ENCODE results near the gene TSHR. TPM values are rescaled to one million over a fixed set of nuclear protein-coding genes. Genes with fewer than 3 reads are reported as not detected.

The TSHR gene
- total RNA-seq, 1 donor from 2014 or later: not detected

- no peak overlapping the region for H3K4me3 Mint-ChIP-seq (ENCODE audit: unreplicated experiment)
- H3K36me3 Mint-ChIP-seq (ENCODE audit: low read depth, unreplicated experiment): no peaks in the 10 kb centered on the region
- no peaks in the 10 kb centered on the region for H3K27me3 Mint-ChIP-seq (ENCODE audit: low read depth, unreplicated experiment)
- no peaks in the 10 kb centered on the region for H3K9me3 Mint-ChIP-seq (ENCODE audit: unreplicated experiment)
- no peak for FAIRE-seq
- Histone ChIP-seq H3K36me3 (ENCODE audit: insufficient read depth, low read length) (no peaks in the 10 kb centered on the region), H3K9me3 (ENCODE audit: insufficient read depth, low read depth, low read length) (no peaks in the 10 kb centered on the region), H3K4me1 (ENCODE audit: insufficient read depth, low read length) (no peaks in the 10 kb centered on the region), H3K9ac (ENCODE audit: low read length) (no peak overlapping the region), H2AFZ (ENCODE audit: low read depth, low read length) (no peak overlapping the region), H3K27ac (ENCODE audit: low read depth, low read length) (no peak overlapping the region), H3K4me2 (ENCODE audit: low read length) (peak overlapping the region; percentile 41), H4K20me1 (ENCODE audit: insufficient read depth, low read length) (no peaks in the 10 kb centered on the region), H3K79me2 (ENCODE audit: insufficient read depth, low read length) (no peaks in the 10 kb centered on the region), H3K27me3 (ENCODE audit: insufficient read depth, low read length) (no peaks in the 10 kb centered on the region), H3K4me3 (ENCODE audit: insufficient read depth, low read depth, low read length) (no peak overlapping the region)
- no peaks in the 10 kb centered on the region for H3K4me1 Mint-ChIP-seq (ENCODE audit: low read depth, unreplicated experiment)
- H3K27ac Mint-ChIP-seq (ENCODE audit: unreplicated experiment): no peak overlapping the region
- TF ChIP-seq EZH2 (IDR thresholded peaks at IDR 0.05; ENCODE audit: insufficient read depth, low read length): no peak
- TF ChIP-seq CTCF (IDR thresholded peaks at IDR 0.05; ENCODE audit: insufficient read depth, low read depth, low read length): peak; percentile 62
- peak; percentile 65 for DNase-seq (ENCODE audit: low read depth)
Measured at GRCh38 chr14:80996049-80996901, 40.9 kb downstream of the TSHR start.

GRCh38 chr14:81001447-81001846 lies 46.0 kb downstream of the TSHR start:
- TF ChIP-seq EZH2 (IDR thresholded peaks at IDR 0.05; ENCODE audit: insufficient read depth, low read length) (no peak), CTCF (IDR thresholded peaks at IDR 0.05; ENCODE audit: insufficient read depth, low read depth, low read length) (no peak)
- Mint-ChIP-seq H3K36me3 (ENCODE audit: low read depth, unreplicated experiment) (no peaks in the 10 kb centered on the region), H3K27ac (ENCODE audit: unreplicated experiment) (no peak overlapping the region), H3K4me3 (ENCODE audit: unreplicated experiment) (no peak overlapping the region), H3K4me1 (ENCODE audit: low read depth, unreplicated experiment) (no peaks in the 10 kb centered on the region), H3K9me3 (ENCODE audit: unreplicated experiment) (no peaks in the 10 kb centered on the region), H3K27me3 (ENCODE audit: low read depth, unreplicated experiment) (no peaks in the 10 kb centered on the region)
- Histone ChIP-seq H3K27me3 (ENCODE audit: insufficient read depth, low read length) (no peaks in the 10 kb centered on the region), H4K20me1 (ENCODE audit: insufficient read depth, low read length) (no peaks in the 10 kb centered on the region), H3K4me3 (ENCODE audit: insufficient read depth, low read depth, low read length) (no peak overlapping the region), H2AFZ (ENCODE audit: low read depth, low read length) (no peak overlapping the region), H3K4me1 (ENCODE audit: insufficient read depth, low read length) (no peaks in the 10 kb centered on the region), H3K79me2 (ENCODE audit: insufficient read depth, low read length) (no peaks in the 10 kb centered on the region), H3K9ac (ENCODE audit: low read length) (no peak overlapping the region), H3K9me3 (ENCODE audit: insufficient read depth, low read depth, low read length) (no peaks in the 10 kb centered on the region), H3K27ac (ENCODE audit: low read depth, low read length) (no peak overlapping the region), H3K36me3 (ENCODE audit: insufficient read depth, low read length) (no peaks in the 10 kb centered on the region), H3K4me2 (ENCODE audit: low read length) (no peak overlapping the region)
- no peak for FAIRE-seq
- no peak for DNase-seq (ENCODE audit: low read depth)

- H3K36me3 ChIP-seq (ENCODE audit: insufficient read depth, low read length): no peaks in the 10 kb centered on the region
- no peak overlapping the region for H3K27ac ChIP-seq (ENCODE audit: low read depth, low read length)
- DNase-seq (ENCODE audit: low read depth) (no peak), FAIRE-seq (no peak)
- Mint-ChIP-seq H3K4me3 (ENCODE audit: unreplicated experiment) (no peak overlapping the region), H3K9me3 (ENCODE audit: unreplicated experiment) (no peaks in the 10 kb centered on the region), H3K27ac (ENCODE audit: unreplicated experiment) (no peak overlapping the region), H3K36me3 (ENCODE audit: low read depth, unreplicated experiment) (no peaks in the 10 kb centered on the region), H3K4me1 (ENCODE audit: low read depth, unreplicated experiment) (no peaks in the 10 kb centered on the region), H3K27me3 (ENCODE audit: low read depth, unreplicated experiment) (no peaks in the 10 kb centered on the region)
- H3K4me1 ChIP-seq (ENCODE audit: insufficient read depth, low read length): no peaks in the 10 kb centered on the region
- H3K79me2 ChIP-seq (ENCODE audit: insufficient read depth, low read length): no peaks in the 10 kb centered on the region
- no peak overlapping the region for H2AFZ ChIP-seq (ENCODE audit: low read depth, low read length)
- H3K9ac ChIP-seq (ENCODE audit: low read length): no peak overlapping the region
- no peaks in the 10 kb centered on the region for H4K20me1 ChIP-seq (ENCODE audit: insufficient read depth, low read length)
- H3K4me2 ChIP-seq (ENCODE audit: low read length): no peak overlapping the region
- no peak for TF ChIP-seq CTCF (IDR thresholded peaks at IDR 0.05; ENCODE audit: insufficient read depth, low read depth, low read length)
- no peak for TF ChIP-seq EZH2 (IDR thresholded peaks at IDR 0.05; ENCODE audit: insufficient read depth, low read length)
- H3K27me3 ChIP-seq (ENCODE audit: insufficient read depth, low read length): no peaks in the 10 kb centered on the region
- no peaks in the 10 kb centered on the region for H3K9me3 ChIP-seq (ENCODE audit: insufficient read depth, low read depth, low read length)
- no peak overlapping the region for H3K4me3 ChIP-seq (ENCODE audit: insufficient read depth, low read depth, low read length)
Measured at GRCh38 chr14:81004575-81004974, 49.2 kb downstream of the TSHR start.

All from astrocyte (in vitro differentiated cells and primary cell).